ENCODE results near the gene VWF. TPM values are rescaled to one million over a fixed set of nuclear protein-coding genes. Genes with fewer than 3 reads are reported as not detected.

The VWF gene
- polyA plus RNA-seq, 2 donors, result 14.8 to 38.4 TPM

DNA sequence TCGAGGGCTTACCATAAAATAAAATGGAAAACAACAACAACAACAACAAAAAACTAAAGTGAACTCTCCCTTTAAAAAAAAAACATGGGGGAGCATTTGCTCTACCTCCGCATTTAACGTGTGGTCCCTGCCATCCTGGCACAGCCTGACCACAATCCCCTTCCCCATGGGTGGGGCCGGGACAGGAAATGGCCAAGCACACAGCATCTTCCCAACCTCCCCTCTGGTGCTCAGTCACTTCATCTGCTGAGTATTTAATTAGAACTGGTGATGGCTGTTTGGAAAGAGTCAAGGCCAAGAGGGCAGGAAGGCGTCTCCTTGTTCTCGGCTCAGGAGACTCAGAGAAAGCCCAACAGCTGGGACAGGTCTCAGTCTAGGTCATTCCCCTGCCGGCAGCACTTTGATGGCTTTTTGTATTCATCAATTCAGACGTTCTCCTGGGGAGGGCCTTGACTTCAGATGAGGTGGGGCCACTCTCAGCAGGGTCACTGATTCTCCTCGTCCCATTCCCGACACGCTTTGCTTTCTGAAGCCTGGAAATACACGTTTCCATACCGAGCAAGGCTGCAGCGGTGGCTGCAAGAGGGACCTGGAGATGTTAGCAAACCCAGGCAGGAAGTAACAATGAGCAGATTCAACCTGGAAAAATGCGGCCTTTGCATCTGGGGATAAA is 223.8 kb downstream of the VWF start:
- H3K36me3 ChIP-seq (ENCODE audit: control insufficient read depth in 2 of 2, insufficient read depth in 2 of 2, low read length in 1 of 2), result no peaks in the 10 kb centered on the region
- WGBS, 2 donors, result 57 to 71% methylated on average over 15 of the region's 15 CpGs

DNA sequence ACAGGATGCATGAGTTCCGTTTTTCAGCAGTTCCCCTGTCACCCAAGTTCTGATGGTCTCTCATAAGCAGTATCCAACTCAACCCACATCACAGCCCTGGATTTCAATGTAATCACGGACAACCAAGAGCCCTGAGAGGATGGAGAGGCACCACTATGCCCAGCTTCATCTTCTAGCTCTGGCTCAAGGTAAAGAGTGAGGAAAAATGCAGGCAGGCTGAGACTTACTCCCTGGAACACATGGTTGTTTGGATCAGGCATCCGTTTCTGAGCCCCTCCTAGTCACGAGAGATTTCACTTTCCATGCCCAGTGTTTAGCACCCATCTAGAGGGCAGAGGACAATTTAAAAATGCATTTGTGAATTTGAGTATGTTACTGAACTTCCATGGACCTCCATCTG is 224.4 kb downstream of the VWF start:
- H3K9me3 ChIP-seq (ENCODE audit: control insufficient read depth in 2 of 2, insufficient read depth in 1 of 2, low read depth in 1 of 2, low read length in 1 of 2), result no peaks in the 10 kb centered on the region
- no peak overlapping the region for H3K27ac ChIP-seq (ENCODE audit: low read depth in 2 of 2, low read length in 1 of 2)
- no peaks in the 10 kb centered on the region for H3K36me3 ChIP-seq (ENCODE audit: control insufficient read depth in 2 of 2, insufficient read depth in 2 of 2, low read length in 1 of 2)
- 51 to 58% methylated on average over 4 of the region's 4 CpGs for WGBS, 2 donors
- H3K4me3 ChIP-seq (ENCODE audit: low read depth in 1 of 2, low read length in 2 of 2), result no peak overlapping the region
- H3K27me3 ChIP-seq (ENCODE audit: control insufficient read depth in 1 of 2, insufficient read depth in 2 of 2, low read length in 2 of 2), result peaks cover 2% of the 10 kb centered on the region in 2 donors
- no peaks in the 10 kb centered on the region for H3K4me1 ChIP-seq (ENCODE audit: control insufficient read depth in 2 of 2, insufficient read depth in 2 of 2, low read length in 1 of 2)

More for the DNA sequence above, 223.8 kb downstream of the VWF start:
- no peak overlapping the region for H3K4me3 ChIP-seq (ENCODE audit: low read depth in 1 of 2, low read length in 2 of 2)
- H3K4me1 ChIP-seq (ENCODE audit: control insufficient read depth in 2 of 2, insufficient read depth in 2 of 2, low read length in 1 of 2), result no peaks in the 10 kb centered on the region
- H3K27ac ChIP-seq (ENCODE audit: low read depth in 2 of 2, low read length in 1 of 2), result no peak overlapping the region
- no peaks in the 10 kb centered on the region for H3K9me3 ChIP-seq (ENCODE audit: control insufficient read depth in 2 of 2, insufficient read depth in 1 of 2, low read depth in 1 of 2, low read length in 1 of 2)
- peaks cover 2% of the 10 kb centered on the region in 2 donors for H3K27me3 ChIP-seq (ENCODE audit: control insufficient read depth in 1 of 2, insufficient read depth in 2 of 2, low read length in 2 of 2)

DNA sequence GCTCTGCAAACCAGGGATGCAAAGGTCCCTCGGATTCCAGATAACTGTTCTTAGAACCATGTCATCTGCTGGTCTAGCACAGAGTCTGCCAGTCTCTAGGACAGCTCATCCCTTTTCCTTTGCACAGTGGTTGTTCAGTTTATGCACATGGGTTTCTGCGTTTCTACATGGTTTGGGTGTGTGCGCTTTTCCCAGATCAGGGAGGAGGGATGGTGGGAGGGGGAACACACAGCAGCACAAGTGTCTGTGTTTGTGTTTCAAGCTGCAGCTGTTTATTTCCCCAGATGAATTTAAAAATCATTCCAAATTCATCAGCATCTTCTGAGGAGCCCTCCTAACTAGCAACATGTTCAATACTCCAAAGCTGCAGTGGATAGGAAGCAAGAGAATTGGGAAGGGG is 224.8 kb downstream of the VWF start:
- no peaks in the 10 kb centered on the region for H3K36me3 ChIP-seq (ENCODE audit: control insufficient read depth in 2 of 2, insufficient read depth in 2 of 2, low read length in 1 of 2)
- no peak overlapping the region for H3K27ac ChIP-seq (ENCODE audit: low read depth in 2 of 2, low read length in 1 of 2)
- H3K9me3 ChIP-seq (ENCODE audit: control insufficient read depth in 2 of 2, insufficient read depth in 1 of 2, low read depth in 1 of 2, low read length in 1 of 2), result no peaks in the 10 kb centered on the region
- no peak overlapping the region for H3K4me3 ChIP-seq (ENCODE audit: low read depth in 1 of 2, low read length in 2 of 2)
- H3K4me1 ChIP-seq (ENCODE audit: control insufficient read depth in 2 of 2, insufficient read depth in 2 of 2, low read length in 1 of 2), result no peaks in the 10 kb centered on the region
- 77 to 79% methylated on average over 3 of the region's 3 CpGs for WGBS, 2 donors
- peaks cover 2% of the 10 kb centered on the region in 2 donors for H3K27me3 ChIP-seq (ENCODE audit: control insufficient read depth in 1 of 2, insufficient read depth in 2 of 2, low read length in 2 of 2)

DNA sequence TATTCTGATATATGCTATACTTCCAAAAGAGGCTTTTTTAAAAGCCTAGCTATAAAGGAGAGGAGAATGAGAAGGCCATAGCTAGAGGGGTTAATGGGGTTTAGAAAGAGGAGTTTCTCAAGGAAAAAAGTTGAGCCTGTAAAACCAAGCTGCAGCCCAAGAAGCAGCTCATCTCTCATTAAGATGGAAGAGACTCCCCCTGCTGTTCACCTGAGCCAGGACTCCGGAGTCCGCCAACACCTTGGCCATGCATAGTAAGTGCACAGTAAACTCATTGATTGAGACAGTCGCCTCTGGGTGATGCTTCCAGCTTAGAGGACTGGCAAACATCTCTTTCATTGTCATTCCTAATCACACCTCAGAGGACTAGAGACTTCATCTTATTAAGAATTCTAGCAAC is 225.6 kb downstream of the VWF start:
- Histone ChIP-seq H3K4me3 (ENCODE audit: low read depth in 1 of 2, low read length in 2 of 2) (no peak overlapping the region), H3K4me1 (ENCODE audit: control insufficient read depth in 2 of 2, insufficient read depth in 2 of 2, low read length in 1 of 2) (no peaks in the 10 kb centered on the region), H3K27me3 (ENCODE audit: control insufficient read depth in 1 of 2, insufficient read depth in 2 of 2, low read length in 2 of 2) (peaks cover 2% of the 10 kb centered on the region in 2 donors), H3K9me3 (ENCODE audit: control insufficient read depth in 2 of 2, insufficient read depth in 1 of 2, low read depth in 1 of 2, low read length in 1 of 2) (no peaks in the 10 kb centered on the region), H3K27ac (ENCODE audit: low read depth in 2 of 2, low read length in 1 of 2) (no peak overlapping the region), H3K36me3 (ENCODE audit: control insufficient read depth in 2 of 2, insufficient read depth in 2 of 2, low read length in 1 of 2) (no peaks in the 10 kb centered on the region)
- 80 to 84% methylated on average over 3 of the region's 3 CpGs for WGBS, 2 donors

Other genes with a start within 250 kb of the VWF start
- 1 to 10 TPM; 1.3 to 1.4 TPM for gene ANO2, start 179.4 kb downstream of the VWF start, polyA plus RNA-seq
- gene CD9, start 75.7 kb upstream of the VWF start, polyA plus RNA-seq, result 100 to 1,000 TPM; 467 to 898 TPM
- gene PLEKHG6, start 186.0 kb upstream of the VWF start, polyA plus RNA-seq, result 10 to 100 TPM; 25.0 to 70.3 TPM
- 10 to 100 TPM; 41.7 to 71.4 TPM for gene TNFRSF1A, start 217.4 kb upstream of the VWF start, polyA plus RNA-seq